Skin epidermis (tissue), 12 donors: ENCODE results near the gene PPP3CA.

ENCODE experiments used
- H3K27ac ChIP-seq, 21 experiments: fragments of 200-600 bp; sonication (generic) in 11 of 21; one replicate each; pipeline ENCODE4 v1.5.0; 2020; ENCODE audit warnings: mild to moderate bottlenecking in 3 of 21, inconsistent platforms in 2 of 21, moderate library complexity in 2 of 21
- H3K4me3 ChIP-seq, 7 experiments: fragments of 200-600 bp; sonication (generic) in 2 of 7; one replicate each; pipeline ENCODE4 v1.5.0; 2020; ENCODE audit warnings: inconsistent platforms in 2 of 7, mild to moderate bottlenecking in 2 of 7, moderate library complexity in 1 of 7

The PPP3CA gene

GRCh38 chr4:101334963-101335572, 12.3 kb downstream of the PPP3CA start:
- Histone ChIP-seq H3K27ac (no peak overlapping the region), H3K4me3 (no peak overlapping the region)

- no peak overlapping the region for H3K4me3 ChIP-seq
- H3K27ac ChIP-seq: no peak overlapping the region
Measured at GRCh38 chr4:101332424-101332823, 14.9 kb downstream of the PPP3CA start.

- Histone ChIP-seq H3K27ac (no peak overlapping the region), H3K4me3 (no peak overlapping the region)
Measured at GRCh38 chr4:101331017-101331416, 16.3 kb downstream of the PPP3CA start.

GRCh38 chr4:101329592-101329991, 17.7 kb downstream of the PPP3CA start:
- H3K27ac ChIP-seq: no peak overlapping the region

GRCh38 chr4:101328063-101328602, 19.2 kb downstream of the PPP3CA start:
- Histone ChIP-seq H3K27ac (peak overlapping the region in 1 of 21 experiments; percentile 13), H3K4me3 (no peak overlapping the region)

More at GRCh38 chr4:101329592-101329991, 17.7 kb downstream of the PPP3CA start:
- H3K4me3 ChIP-seq: no peak overlapping the region

GRCh38 chr4:101326576-101326975, 20.8 kb downstream of the PPP3CA start:
- no peak overlapping the region for H3K27ac ChIP-seq
- no peak overlapping the region for H3K4me3 ChIP-seq

GRCh38 chr4:101322743-101323142, 24.6 kb downstream of the PPP3CA start:
- Histone ChIP-seq H3K4me3 (no peak overlapping the region), H3K27ac (no peak overlapping the region)

- H3K4me3 ChIP-seq: no peak overlapping the region
- H3K27ac ChIP-seq: no peak overlapping the region
Measured at GRCh38 chr4:101321481-101322042, 25.8 kb downstream of the PPP3CA start.

- Histone ChIP-seq H3K27ac (no peak overlapping the region), H3K4me3 (no peak overlapping the region)
Measured at GRCh38 chr4:101315786-101316185, 31.5 kb downstream of the PPP3CA start.

- Histone ChIP-seq H3K4me3 (no peak overlapping the region), H3K27ac (no peak overlapping the region)
Measured at GRCh38 chr4:101315041-101315440, 32.3 kb downstream of the PPP3CA start.

- Histone ChIP-seq H3K27ac (no peak overlapping the region), H3K4me3 (no peak overlapping the region)
Measured at GRCh38 chr4:101309925-101310324, 37.4 kb downstream of the PPP3CA start.

- no peak overlapping the region for H3K4me3 ChIP-seq
Measured at GRCh38 chr4:101307899-101308298, 39.4 kb downstream of the PPP3CA start.

GRCh38 chr4:101306764-101307615, 40.3 kb downstream of the PPP3CA start:
- Histone ChIP-seq H3K27ac (no peak overlapping the region), H3K4me3 (no peak overlapping the region)

More at GRCh38 chr4:101307899-101308298, 39.4 kb downstream of the PPP3CA start:
- no peak overlapping the region for H3K27ac ChIP-seq

GRCh38 chr4:101306225-101306624, 41.1 kb downstream of the PPP3CA start:
- Histone ChIP-seq H3K4me3 (no peak overlapping the region), H3K27ac (peak overlapping the region in 2 of 21 experiments; percentile 7 to 12)

- no peak overlapping the region for H3K27ac ChIP-seq
- no peak overlapping the region for H3K4me3 ChIP-seq
Measured at GRCh38 chr4:101304916-101305315, 42.4 kb downstream of the PPP3CA start.

GRCh38 chr4:101299899-101300540, 47.3 kb downstream of the PPP3CA start:
- no peak overlapping the region for H3K4me3 ChIP-seq

GRCh38 chr4:101299021-101299420, 48.3 kb downstream of the PPP3CA start:
- no peak overlapping the region for H3K4me3 ChIP-seq
- no peak overlapping the region for H3K27ac ChIP-seq

More at GRCh38 chr4:101299899-101300540, 47.3 kb downstream of the PPP3CA start:
- no peak overlapping the region for H3K27ac ChIP-seq

GRCh38 chr4:101295691-101296090, 51.6 kb downstream of the PPP3CA start:
- Histone ChIP-seq H3K27ac (no peak overlapping the region), H3K4me3 (no peak overlapping the region)

- Histone ChIP-seq H3K4me3 (no peak overlapping the region), H3K27ac (no peak overlapping the region)
Measured at GRCh38 chr4:101294597-101294996, 52.7 kb downstream of the PPP3CA start.

- Histone ChIP-seq H3K27ac (no peak overlapping the region), H3K4me3 (no peak overlapping the region)
Measured at GRCh38 chr4:101292901-101293300, 54.4 kb downstream of the PPP3CA start.
